ENCODE results near the gene JAK2.
"Not testable (repeated sequence)": the region's sequence is repeated elsewhere in the genome, so short reads cannot be mapped to it uniquely, and the experiment has no call there.

Gene JAK2

GRCh38 chr9:5043381-5043780, 58.3 kb downstream of the JAK2 start:
- WGBS: 90% methylated on average over 3 of the region's 3 CpGs
- Histone ChIP-seq H3K9ac (ENCODE audit: low read depth, low read length) (no peak overlapping the region), H3K9me3 (ENCODE audit: insufficient read depth, low read depth, low read length) (0 out of 2 replicates have a peak, but pooled peaks cover 4% of the 10 kb centered on the region), H3K4me3 (ENCODE audit: low read length) (no peak overlapping the region), H3K36me3 (ENCODE audit: insufficient read depth, low read length) (no peaks in the 10 kb centered on the region), H3K27me3 (ENCODE audit: insufficient read depth, low read length) (no peaks in the 10 kb centered on the region), H3K27ac (ENCODE audit: low read depth, low read length) (no peak overlapping the region), H3K4me1 (ENCODE audit: insufficient read depth, low read length) (no peaks in the 10 kb centered on the region)

- WGBS: 91% methylated on average over 4 of the region's 4 CpGs
These were observed 59.1 kb downstream of the JAK2 start for GRCh38 chr9:5044160-5044559.

DNA sequence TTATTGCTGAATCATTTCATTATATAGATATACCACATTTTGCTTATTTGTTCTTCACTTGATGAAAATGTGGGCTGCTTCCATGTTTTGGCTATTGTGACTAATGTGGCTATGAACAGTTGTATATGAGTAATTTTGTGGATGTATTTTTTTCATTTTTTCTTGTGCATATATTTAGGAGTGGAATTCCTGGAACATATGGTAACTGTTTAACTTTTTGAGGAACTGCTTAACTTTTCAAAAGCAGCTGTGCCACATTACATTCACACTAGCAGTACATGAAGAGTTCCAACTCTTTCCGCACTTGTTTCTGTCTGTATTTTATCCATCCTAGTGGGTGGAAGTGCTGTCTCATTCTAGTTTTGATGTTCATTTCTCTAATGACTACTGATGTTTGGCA, 67.8 kb downstream of the JAK2 start:
- Histone ChIP-seq H3K27me3 (ENCODE audit: insufficient read depth, low read length) (no peaks in the 10 kb centered on the region), H3K36me3 (ENCODE audit: insufficient read depth, low read length) (no peaks in the 10 kb centered on the region), H3K9ac (ENCODE audit: low read depth, low read length) (no peak overlapping the region), H3K9me3 (ENCODE audit: insufficient read depth, low read depth, low read length) (no peaks in the 10 kb centered on the region), H3K4me3 (ENCODE audit: low read length) (no peak overlapping the region), H3K4me1 (ENCODE audit: insufficient read depth, low read length) (no peaks in the 10 kb centered on the region), H3K27ac (ENCODE audit: low read depth, low read length) (no peak overlapping the region)
- 100% methylated on average over 1 of the region's 1 CpG for WGBS

More at GRCh38 chr9:5044160-5044559, 59.1 kb downstream of the JAK2 start:
- no peaks in the 10 kb centered on the region for H3K36me3 ChIP-seq (ENCODE audit: insufficient read depth, low read length)
- H3K27ac ChIP-seq (ENCODE audit: low read depth, low read length): no peak overlapping the region
- no peak overlapping the region for H3K4me3 ChIP-seq (ENCODE audit: low read length)
- H3K27me3 ChIP-seq (ENCODE audit: insufficient read depth, low read length): no peaks in the 10 kb centered on the region
- 0 out of 2 replicates have a peak, but pooled peaks cover 4% of the 10 kb centered on the region for H3K9me3 ChIP-seq (ENCODE audit: insufficient read depth, low read depth, low read length)
- H3K4me1 ChIP-seq (ENCODE audit: insufficient read depth, low read length): no peaks in the 10 kb centered on the region
- H3K9ac ChIP-seq (ENCODE audit: low read depth, low read length): no peak overlapping the region

- no peaks in the 10 kb centered on the region for H3K27me3 ChIP-seq (ENCODE audit: insufficient read depth, low read length)
- H3K36me3 ChIP-seq (ENCODE audit: insufficient read depth, low read length): no peaks in the 10 kb centered on the region
- no peak overlapping the region for H3K4me3 ChIP-seq (ENCODE audit: low read length)
- H3K27ac ChIP-seq (ENCODE audit: low read depth, low read length): no peak overlapping the region
- no peak overlapping the region for H3K9ac ChIP-seq (ENCODE audit: low read depth, low read length)
- H3K4me1 ChIP-seq (ENCODE audit: insufficient read depth, low read length): no peaks in the 10 kb centered on the region
- no peaks in the 10 kb centered on the region for H3K9me3 ChIP-seq (ENCODE audit: insufficient read depth, low read depth, low read length)
- no CpG with 5 or more reads among the region's 1 CpG for WGBS
These were observed 77.6 kb downstream of the JAK2 start for GRCh38 chr9:5062631-5063030.

GRCh38 chr9:5072871-5073270, 87.8 kb downstream of the JAK2 start:
- no peak overlapping the region for H3K4me3 ChIP-seq (ENCODE audit: low read length)
- no peaks in the 10 kb centered on the region for H3K27me3 ChIP-seq (ENCODE audit: insufficient read depth, low read length)
- H3K36me3 ChIP-seq (ENCODE audit: insufficient read depth, low read length): 0 out of 2 replicates have a peak, but pooled peaks cover 3% of the 10 kb centered on the region
- WGBS: 94% methylated on average over 1 of the region's 1 CpG
- no peak overlapping the region for H3K9ac ChIP-seq (ENCODE audit: low read depth, low read length)
- H3K27ac ChIP-seq (ENCODE audit: low read depth, low read length): no peak overlapping the region
- no peaks in the 10 kb centered on the region for H3K9me3 ChIP-seq (ENCODE audit: insufficient read depth, low read depth, low read length)
- no peaks in the 10 kb centered on the region for H3K4me1 ChIP-seq (ENCODE audit: insufficient read depth, low read length)

DNA sequence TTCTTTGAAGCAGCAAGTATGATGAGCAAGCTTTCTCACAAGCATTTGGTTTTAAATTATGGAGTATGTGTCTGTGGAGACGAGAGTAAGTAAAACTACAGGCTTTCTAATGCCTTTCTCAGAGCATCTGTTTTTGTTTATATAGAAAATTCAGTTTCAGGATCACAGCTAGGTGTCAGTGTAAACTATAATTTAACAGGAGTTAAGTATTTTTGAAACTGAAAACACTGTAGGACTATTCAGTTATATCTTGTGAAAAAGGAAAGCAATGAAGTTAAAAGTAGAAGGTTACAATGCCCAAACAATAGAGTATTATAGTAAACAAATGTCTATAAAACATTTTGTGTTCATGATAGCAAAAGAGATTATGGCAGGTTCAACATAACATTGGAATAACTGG, 88.6 kb downstream of the JAK2 start:
- Histone ChIP-seq H3K9ac (ENCODE audit: low read depth, low read length) (no peak overlapping the region), H3K4me3 (ENCODE audit: low read length) (no peak overlapping the region), H3K4me1 (ENCODE audit: insufficient read depth, low read length) (no peaks in the 10 kb centered on the region), H3K27me3 (ENCODE audit: insufficient read depth, low read length) (no peaks in the 10 kb centered on the region), H3K9me3 (ENCODE audit: insufficient read depth, low read depth, low read length) (no peaks in the 10 kb centered on the region), H3K36me3 (ENCODE audit: insufficient read depth, low read length) (0 out of 2 replicates have a peak, but pooled peaks cover 3% of the 10 kb centered on the region), H3K27ac (ENCODE audit: low read depth, low read length) (no peak overlapping the region)
- WGBS: 96% methylated on average over 1 of the region's 1 CpG

DNA sequence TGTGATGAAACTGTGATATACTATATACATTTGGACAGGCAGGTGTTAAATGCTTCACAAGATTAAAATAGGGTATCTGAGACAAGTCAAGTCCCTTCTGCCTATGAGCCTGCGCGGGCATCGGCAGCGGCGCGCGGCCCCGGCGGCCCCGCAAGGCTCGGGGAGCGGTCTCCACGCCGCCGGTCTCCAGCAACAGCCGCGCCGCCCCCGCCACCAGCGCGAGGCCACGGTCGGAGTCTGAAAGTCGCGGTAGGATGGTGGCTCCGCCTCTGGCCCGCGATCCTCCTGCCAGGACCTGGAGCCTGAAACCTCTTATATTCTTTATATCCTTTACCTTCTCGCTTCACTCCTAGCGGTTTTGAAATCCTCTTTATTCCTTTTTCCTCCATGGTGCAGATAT, 100.9 kb downstream of the JAK2 start:
- Histone ChIP-seq H3K27me3 (ENCODE audit: insufficient read depth, low read length) (no peaks in the 10 kb centered on the region), H3K9ac (ENCODE audit: low read depth, low read length) (no peak overlapping the region), H3K4me3 (ENCODE audit: low read length) (no peak overlapping the region), H3K9me3 (ENCODE audit: insufficient read depth, low read depth, low read length) (no peaks in the 10 kb centered on the region), H3K4me1 (ENCODE audit: insufficient read depth, low read length) (no peaks in the 10 kb centered on the region), H3K27ac (ENCODE audit: low read depth, low read length) (no peak overlapping the region), H3K36me3 (ENCODE audit: insufficient read depth, low read length) (no peaks in the 10 kb centered on the region)
- WGBS: 96% methylated on average over 30 of the region's 30 CpGs

- H3K9ac ChIP-seq (ENCODE audit: low read depth, low read length): no peak overlapping the region
- H3K9me3 ChIP-seq (ENCODE audit: insufficient read depth, low read depth, low read length): no peaks in the 10 kb centered on the region
- WGBS: 85% methylated on average over 2 of the region's 2 CpGs
- no peaks in the 10 kb centered on the region for H3K27me3 ChIP-seq (ENCODE audit: insufficient read depth, low read length)
- no peaks in the 10 kb centered on the region for H3K36me3 ChIP-seq (ENCODE audit: insufficient read depth, low read length)
- H3K4me1 ChIP-seq (ENCODE audit: insufficient read depth, low read length): no peaks in the 10 kb centered on the region
- H3K4me3 ChIP-seq (ENCODE audit: low read length): no peak overlapping the region
- no peak overlapping the region for H3K27ac ChIP-seq (ENCODE audit: low read depth, low read length)
These were observed 104.7 kb downstream of the JAK2 start for GRCh38 chr9:5089737-5090136.

- H3K27ac ChIP-seq (ENCODE audit: low read depth, low read length): no peak overlapping the region
These were observed 110.7 kb downstream of the JAK2 start for GRCh38 chr9:5095795-5096194.

GRCh38 chr9:5099466-5099865, 114.4 kb downstream of the JAK2 start:
- no peak overlapping the region for H3K4me3 ChIP-seq (ENCODE audit: low read length)
- no peaks in the 10 kb centered on the region for H3K27me3 ChIP-seq (ENCODE audit: insufficient read depth, low read length)
- WGBS: 62% methylated on average over 3 of the region's 3 CpGs
- H3K36me3 ChIP-seq (ENCODE audit: insufficient read depth, low read length): no peaks in the 10 kb centered on the region
- no peak overlapping the region for H3K9ac ChIP-seq (ENCODE audit: low read depth, low read length)
- H3K27ac ChIP-seq (ENCODE audit: low read depth, low read length): no peak overlapping the region
- H3K9me3 ChIP-seq (ENCODE audit: insufficient read depth, low read depth, low read length): peaks cover 5% of the 10 kb centered on the region; the same call in 1 of the 2 replicates
- H3K4me1 ChIP-seq (ENCODE audit: insufficient read depth, low read length): no peaks in the 10 kb centered on the region

More at GRCh38 chr9:5095795-5096194, 110.7 kb downstream of the JAK2 start:
- WGBS: 84% methylated on average over 2 of the region's 2 CpGs
- H3K36me3 ChIP-seq (ENCODE audit: insufficient read depth, low read length): no peaks in the 10 kb centered on the region
- no peak overlapping the region for H3K4me3 ChIP-seq (ENCODE audit: low read length)
- H3K4me1 ChIP-seq (ENCODE audit: insufficient read depth, low read length): no peaks in the 10 kb centered on the region
- H3K9ac ChIP-seq (ENCODE audit: low read depth, low read length): no peak overlapping the region
- H3K27me3 ChIP-seq (ENCODE audit: insufficient read depth, low read length): no peaks in the 10 kb centered on the region
- H3K9me3 ChIP-seq (ENCODE audit: insufficient read depth, low read depth, low read length): peaks cover 3% of the 10 kb centered on the region; the same call in 1 of the 2 replicates

GRCh38 chr9:5101127-5101526, 116.1 kb downstream of the JAK2 start:
- H3K4me3 ChIP-seq (ENCODE audit: low read length): not testable (repeated sequence)

GRCh38 chr9:5106517-5106916, 121.4 kb downstream of the JAK2 start:
- H3K27ac ChIP-seq (ENCODE audit: low read depth, low read length); H3K9me3 ChIP-seq (ENCODE audit: insufficient read depth, low read depth, low read length); H3K4me1 ChIP-seq (ENCODE audit: insufficient read depth, low read length); H3K4me3 ChIP-seq (ENCODE audit: low read length); H3K27me3 ChIP-seq (ENCODE audit: insufficient read depth, low read length); H3K9ac ChIP-seq (ENCODE audit: low read depth, low read length); H3K36me3 ChIP-seq (ENCODE audit: insufficient read depth, low read length): not testable (repeated sequence)
- WGBS: 97% methylated on average over 2 of the region's 2 CpGs

More at GRCh38 chr9:5101127-5101526, 116.1 kb downstream of the JAK2 start:
- H3K36me3 ChIP-seq (ENCODE audit: insufficient read depth, low read length); H3K4me1 ChIP-seq (ENCODE audit: insufficient read depth, low read length); H3K27me3 ChIP-seq (ENCODE audit: insufficient read depth, low read length); H3K9me3 ChIP-seq (ENCODE audit: insufficient read depth, low read depth, low read length); H3K9ac ChIP-seq (ENCODE audit: low read depth, low read length); H3K27ac ChIP-seq (ENCODE audit: low read depth, low read length): not testable (repeated sequence)
- WGBS: 82% methylated on average over 7 of the region's 7 CpGs
